Astrocyte of the spinal cord (primary cell): ENCODE data around the gene OTUD3.

Experiments
- DNase-seq: peaks from one replicate; pipeline ENCODE4 v3.0.0; 2011; ENCODE audit warnings: low read depth, low spot score
- H3K4me3 ChIP-seq: 2 replicates; pipeline ENCODE4 v1.5.1; 2011; ENCODE audit warnings: low read depth, mild to moderate bottlenecking, low read length, moderate library complexity
- in situ Hi-C: cut with HindIII; loops from 2 replicates; pipeline ENCODE4 v1.10.0; 2017; ENCODE audit warnings: low sequenced_read_pairs
- TF ChIP-seq, protein P1 (sequence below): IDR thresholded peaks from 2 replicates; pipeline ENCODE4 v1.5.1; 2012; ENCODE audit warnings: low read depth, mild to moderate bottlenecking, low read length, inconsistent platforms

The OTUD3 gene

DNA sequence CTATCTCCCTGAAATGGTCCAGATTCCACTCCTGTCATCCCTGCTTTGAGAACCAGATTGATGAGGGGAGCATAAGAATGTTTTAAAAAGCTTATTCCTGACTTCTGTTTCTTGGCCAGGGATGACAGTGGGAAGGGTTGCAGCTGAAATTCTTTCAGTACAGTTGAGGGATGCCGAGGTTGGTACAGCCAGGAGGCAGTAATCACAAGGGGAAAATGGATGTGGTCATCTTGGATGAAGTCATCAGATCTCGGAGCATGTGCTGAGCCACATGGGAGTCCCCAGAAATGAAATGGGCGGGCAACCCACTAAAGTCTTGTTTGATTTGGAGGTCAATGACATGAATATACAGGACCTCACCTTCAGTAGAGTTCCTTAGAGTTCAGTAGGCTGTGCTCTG, 59.9 kb downstream of the OTUD3 start:
- TF ChIP-seq, protein P1, sequence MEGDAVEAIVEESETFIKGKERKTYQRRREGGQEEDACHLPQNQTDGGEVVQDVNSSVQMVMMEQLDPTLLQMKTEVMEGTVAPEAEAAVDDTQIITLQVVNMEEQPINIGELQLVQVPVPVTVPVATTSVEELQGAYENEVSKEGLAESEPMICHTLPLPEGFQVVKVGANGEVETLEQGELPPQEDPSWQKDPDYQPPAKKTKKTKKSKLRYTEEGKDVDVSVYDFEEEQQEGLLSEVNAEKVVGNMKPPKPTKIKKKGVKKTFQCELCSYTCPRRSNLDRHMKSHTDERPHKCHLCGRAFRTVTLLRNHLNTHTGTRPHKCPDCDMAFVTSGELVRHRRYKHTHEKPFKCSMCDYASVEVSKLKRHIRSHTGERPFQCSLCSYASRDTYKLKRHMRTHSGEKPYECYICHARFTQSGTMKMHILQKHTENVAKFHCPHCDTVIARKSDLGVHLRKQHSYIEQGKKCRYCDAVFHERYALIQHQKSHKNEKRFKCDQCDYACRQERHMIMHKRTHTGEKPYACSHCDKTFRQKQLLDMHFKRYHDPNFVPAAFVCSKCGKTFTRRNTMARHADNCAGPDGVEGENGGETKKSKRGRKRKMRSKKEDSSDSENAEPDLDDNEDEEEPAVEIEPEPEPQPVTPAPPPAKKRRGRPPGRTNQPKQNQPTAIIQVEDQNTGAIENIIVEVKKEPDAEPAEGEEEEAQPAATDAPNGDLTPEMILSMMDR: no peak
- no peak overlapping the region for H3K4me3 ChIP-seq
- in situ Hi-C loops: no loop called here
- DNase-seq: no peak

DNA sequence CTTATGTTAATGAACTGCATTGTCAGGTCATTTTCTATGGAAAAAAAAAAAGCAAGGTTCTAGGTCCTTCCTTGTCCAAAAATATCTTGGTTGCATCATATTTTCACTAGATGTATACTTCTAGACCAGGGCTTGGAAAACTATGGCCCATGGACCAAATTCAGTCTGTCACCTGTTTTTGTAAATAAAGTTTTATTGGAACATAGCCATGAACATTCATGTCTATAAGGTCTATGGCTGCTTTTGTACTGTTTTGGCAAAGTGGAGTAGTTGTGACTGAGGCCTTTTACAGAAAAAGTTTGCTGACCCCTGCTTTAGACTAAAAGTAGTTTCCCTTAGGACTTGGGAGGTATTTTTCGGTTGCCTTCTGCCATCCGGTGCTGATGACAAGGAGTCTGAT, 60.5 kb downstream of the OTUD3 start:
- H3K4me3 ChIP-seq: no peak overlapping the region

DNA sequence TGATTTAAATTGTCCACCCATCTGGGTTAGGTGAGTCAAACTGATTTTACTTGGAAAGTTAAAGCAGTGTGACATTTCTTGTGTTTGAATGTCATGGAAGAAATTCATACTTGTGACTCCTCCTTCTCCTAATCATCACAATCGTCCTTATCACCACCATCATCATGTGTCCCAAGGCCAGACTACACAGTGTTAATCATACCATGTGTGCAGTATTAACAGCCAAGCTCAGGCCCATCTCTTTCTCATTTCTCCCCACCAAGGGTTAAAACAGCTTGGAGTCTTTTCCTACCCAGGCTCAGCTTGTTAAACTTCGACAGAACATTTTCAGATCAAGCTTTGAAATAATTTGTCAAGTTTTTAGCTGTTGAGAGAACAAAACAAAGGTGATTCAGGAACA, 63.7 kb downstream of the OTUD3 start:
- in situ Hi-C loops: no loop called here
- TF ChIP-seq, protein P1: no peak
- DNase-seq: no peak
- no peak overlapping the region for H3K4me3 ChIP-seq

More for the DNA sequence above, 60.5 kb downstream of the OTUD3 start:
- TF ChIP-seq, protein P1: no peak
- DNase-seq: no peak
- in situ Hi-C loops: no loop called here

DNA sequence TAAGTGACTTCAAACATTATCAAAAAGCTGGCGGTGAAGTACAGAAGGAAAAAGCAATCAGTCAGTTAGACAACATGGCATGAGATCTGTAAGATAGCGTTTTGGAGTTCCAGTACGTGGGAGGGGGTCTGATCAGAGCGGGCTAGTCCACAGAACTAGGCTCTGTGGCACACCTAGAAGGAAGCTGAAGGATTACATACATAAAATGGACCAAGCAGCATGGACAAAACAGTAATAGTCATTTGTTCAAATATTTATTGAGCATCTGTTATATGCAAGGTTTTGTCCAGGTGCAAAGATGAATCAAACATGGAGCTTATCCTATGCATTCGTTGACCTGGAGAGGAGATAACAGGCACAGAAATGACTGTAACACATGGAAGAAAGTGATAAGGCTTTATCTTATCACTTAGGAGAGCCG, 64.1 kb downstream of the OTUD3 start:
- TF ChIP-seq, protein P1: no peak
- in situ Hi-C loops: no loop called here
- H3K4me3 ChIP-seq: no peak overlapping the region
- DNase-seq: no peak

DNA sequence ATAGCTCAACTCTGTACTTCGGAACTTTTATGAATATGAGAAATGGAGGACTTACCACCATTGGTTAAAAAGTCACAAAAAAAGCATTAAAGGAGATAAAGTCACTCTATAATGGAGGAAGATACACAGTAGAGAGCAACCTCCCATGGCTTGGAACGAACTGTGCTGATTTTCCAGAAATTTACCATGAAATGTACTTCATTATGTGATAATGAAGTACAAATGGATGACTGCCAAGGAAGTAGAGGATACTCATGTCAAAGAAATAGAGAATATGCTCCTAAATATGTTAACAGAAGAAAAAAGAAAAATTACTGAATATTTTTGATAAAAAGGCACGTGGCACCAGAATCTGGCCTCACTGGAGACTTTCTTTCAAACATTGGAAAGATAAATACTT, 64.8 kb downstream of the OTUD3 start:
- in situ Hi-C loops: no loop called here
- DNase-seq: no peak
- no peak overlapping the region for H3K4me3 ChIP-seq
- TF ChIP-seq, protein P1: no peak

DNA sequence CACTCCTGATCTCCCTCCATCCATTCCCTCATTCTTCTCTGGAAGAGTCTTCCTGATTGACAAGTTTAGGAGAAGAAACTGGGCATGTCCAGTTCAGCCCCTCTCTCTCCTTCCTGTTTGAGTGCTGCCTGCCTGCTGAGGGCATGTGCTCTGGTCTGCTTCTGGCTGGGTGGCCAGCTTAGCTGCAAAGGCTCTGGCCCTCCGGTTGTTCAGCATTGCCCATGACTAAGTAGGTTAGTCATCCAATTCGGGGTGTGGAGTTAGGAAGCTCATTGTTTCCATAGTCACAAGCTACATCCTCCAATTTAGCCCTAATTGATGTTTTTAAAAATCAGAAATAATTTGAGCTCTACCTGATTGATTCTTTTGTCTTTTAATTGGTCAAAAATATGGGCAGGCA, 66.8 kb downstream of the OTUD3 start:
- DNase-seq: peak; percentile 69
- TF ChIP-seq, protein P1: no peak
- no peak overlapping the region for H3K4me3 ChIP-seq
- in situ Hi-C loops: no loop called here

DNA sequence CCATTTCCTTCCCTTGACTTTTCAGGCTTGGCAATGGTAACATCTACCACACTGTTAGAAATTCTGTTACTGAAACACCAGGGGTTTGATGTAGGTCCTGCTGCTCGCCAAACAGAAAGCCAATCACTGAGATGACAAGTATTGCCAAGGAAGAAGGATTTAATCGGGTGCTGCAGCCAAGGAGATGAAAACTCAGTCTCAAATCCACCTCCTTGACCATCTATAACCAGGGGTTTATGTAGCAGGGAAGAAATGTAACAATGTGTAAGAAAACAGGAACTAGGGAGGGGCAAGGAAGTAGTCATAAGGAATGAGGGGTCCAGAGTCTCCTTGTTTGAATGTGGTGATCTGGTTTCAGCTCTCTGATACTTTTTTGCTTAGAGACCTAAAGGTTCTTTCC, 71.9 kb downstream of the OTUD3 start:
- in situ Hi-C loops: no loop called here
- DNase-seq: no peak
- TF ChIP-seq, protein P1: no peak

More for the DNA sequence above, 71.9 kb downstream of the OTUD3 start:
- H3K4me3 ChIP-seq: no peak overlapping the region
